ENCODE measurements around the gene LYZ.
"Not testable (repeated sequence)": the region's sequence is repeated elsewhere in the genome, so short reads cannot be mapped to it uniquely, and the experiment has no call there.

LYZ gene

DNA sequence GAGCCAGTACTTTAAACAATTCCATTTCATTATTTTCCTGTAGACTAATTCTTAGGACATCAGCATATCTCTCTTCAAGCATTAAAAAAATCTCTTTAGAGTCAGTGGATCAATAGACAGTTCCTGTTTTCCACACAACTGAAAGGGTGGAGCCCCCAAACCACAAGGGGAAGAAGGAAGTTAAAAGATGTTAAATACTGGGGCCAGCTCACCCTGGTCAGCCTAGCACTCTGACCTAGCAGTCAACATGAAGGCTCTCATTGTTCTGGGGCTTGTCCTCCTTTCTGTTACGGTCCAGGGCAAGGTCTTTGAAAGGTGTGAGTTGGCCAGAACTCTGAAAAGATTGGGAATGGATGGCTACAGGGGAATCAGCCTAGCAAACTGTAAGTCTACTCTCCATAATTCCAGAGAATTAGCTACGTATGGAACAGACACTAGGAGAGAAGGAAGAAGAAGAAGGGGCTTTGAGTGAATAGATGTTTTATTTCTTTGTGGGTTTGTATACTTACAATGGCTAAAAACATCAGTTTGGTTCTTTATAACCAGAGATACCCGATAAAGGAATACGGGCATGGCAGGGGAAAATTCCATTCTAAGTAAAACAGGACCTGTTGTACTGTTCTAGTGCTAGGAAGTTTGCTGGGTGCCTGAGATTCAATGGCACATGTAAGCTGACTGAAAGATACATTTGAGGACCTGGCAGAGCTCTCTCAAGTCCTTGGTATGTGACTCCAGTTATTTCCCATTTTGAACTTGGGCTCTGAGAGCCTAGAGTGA lies at the start of gene LYZ:
LYZ (plus strand) TSS at position 220 of the 777 bp plus-strand sequence; CDS start at position 248, 28 bp downstream.
- no peak for DNase-seq

DNA sequence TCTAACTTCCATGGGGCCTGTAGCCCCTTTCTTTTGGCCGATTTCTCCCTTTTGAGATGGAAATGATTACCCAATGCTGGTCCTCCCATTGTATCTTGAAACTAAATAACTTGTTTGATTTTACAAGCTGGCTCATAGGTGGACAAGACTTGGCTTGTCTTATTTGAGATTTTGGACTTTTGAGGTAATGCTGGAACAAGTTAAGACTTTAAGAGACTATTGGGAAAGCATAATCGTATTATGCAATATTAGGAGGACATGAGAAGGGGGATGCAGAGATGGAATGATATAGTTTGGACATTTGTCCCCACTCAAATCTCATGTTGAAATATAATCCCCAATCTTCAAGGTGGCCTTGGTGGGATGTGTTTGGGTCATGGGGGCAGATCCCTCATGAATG lies 49.2 kb upstream of the LYZ start:
- no peak for DNase-seq

DNA sequence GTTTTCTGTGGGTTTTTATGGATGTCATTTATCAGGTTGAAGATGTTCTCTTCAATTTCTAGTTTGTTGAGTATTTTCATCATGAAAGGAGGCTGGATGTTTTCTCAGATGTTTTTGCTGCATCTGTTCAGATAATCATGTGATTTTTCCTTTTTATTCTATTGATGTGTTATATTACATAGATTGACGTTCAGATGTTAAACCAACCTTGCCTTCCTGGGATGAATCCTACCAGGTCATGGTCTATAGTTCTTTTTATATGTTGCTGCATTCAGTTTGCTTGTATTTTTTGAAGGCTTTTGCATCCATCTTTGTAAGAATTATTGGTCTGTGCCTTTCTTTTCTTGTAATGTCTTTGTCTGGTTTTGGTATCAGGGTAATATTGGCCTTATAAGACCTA lies 43.9 kb upstream of the LYZ start:
- DNase-seq: no peak

DNA sequence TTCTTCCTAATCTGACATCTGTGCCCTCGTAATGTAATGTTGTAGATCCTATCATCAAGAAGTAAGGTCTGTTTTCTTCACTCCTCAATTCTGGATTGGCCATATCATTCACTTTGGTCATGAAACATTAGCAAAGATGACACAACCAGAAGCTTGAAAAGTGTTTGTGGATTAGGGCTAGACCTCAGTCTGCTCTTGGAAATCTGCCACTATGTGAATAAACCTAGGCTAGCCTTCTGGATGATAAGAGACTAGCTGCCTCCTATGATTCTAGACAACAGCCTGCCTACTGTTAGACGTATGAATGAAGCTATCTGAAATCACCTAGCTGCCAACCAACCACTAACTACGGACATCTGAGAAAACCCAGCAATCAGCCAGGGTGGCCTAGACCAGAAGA lies 38.7 kb upstream of the LYZ start:
- DNase-seq: no peak

DNA sequence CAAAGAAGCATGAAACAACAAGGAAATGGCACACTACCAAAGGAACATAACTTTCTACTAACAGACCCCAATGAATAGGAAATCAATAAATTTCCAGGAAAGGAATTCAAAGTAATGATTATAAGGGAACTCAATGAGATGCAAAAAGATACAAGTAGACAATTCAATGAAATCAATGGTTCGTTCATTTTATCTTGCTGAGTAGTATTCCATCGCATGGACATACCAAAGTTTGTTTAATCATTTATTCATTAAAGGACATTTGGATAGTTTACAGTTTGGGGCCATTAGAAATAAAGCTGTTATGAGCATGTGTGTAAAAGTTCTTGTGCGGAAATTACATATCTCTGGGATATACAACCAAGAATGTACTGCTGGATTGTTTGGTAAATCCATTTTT lies 35.0 kb upstream of the LYZ start:
- no peak for DNase-seq

DNA sequence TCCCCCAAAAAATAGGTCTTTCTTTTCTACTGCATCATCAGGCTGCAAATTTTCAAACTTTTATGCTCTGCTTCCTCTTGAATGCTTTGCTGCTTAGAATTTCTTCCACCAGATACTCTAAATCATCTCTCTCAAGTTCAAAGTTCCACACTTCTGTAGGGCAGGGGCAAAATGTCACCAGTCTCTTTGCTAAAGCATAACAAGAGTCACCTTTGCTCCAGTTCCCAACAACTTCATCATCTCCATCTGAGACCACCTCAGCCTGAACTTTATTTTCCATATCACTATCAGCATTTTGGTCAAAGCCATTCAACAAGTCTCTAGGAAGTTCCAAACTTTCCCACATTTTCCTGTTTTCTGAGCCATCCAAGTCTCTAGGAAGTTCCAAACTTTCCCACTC lies 31.4 kb upstream of the LYZ start:
- not testable (repeated sequence) for DNase-seq

DNA sequence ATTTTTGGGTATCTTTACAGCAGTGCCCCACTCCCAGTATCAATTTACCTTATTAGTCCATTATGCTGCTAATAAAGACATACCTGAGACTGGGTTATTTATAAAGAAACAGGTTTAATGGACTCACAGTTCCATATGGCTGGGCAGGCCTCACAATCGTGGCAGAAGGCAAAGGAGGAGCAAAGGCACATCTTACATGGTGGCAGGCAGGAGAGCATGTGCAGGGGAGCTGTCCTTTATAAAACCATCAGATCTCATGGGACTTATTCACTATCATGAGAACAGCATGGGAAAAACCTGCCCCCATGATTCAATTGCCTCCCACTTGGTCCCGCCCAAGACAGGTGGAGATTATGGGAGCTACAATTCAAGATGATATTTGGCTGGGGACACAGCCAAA lies 30.9 kb upstream of the LYZ start:
- DNase-seq: not testable (repeated sequence)

DNA sequence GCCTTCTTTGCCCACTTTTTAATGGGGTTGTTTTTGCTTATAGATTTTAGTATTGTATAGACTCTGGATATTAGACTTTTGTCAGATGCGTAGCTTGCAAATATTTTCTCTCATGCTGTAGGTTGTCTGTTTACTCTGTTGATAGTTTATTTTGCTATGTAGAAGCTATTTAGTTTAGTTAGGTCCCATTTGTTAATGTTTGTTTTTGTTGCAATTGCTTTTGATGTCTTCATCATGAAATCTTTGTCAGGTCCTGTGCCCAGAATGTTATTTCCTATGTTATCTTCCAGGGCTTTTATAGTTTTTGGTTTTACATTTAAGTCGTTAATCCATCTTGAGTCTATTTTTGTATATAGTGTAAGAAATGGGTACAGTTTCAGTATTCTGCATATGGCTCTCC lies 30.0 kb upstream of the LYZ start:
- no peak for DNase-seq

DNA sequence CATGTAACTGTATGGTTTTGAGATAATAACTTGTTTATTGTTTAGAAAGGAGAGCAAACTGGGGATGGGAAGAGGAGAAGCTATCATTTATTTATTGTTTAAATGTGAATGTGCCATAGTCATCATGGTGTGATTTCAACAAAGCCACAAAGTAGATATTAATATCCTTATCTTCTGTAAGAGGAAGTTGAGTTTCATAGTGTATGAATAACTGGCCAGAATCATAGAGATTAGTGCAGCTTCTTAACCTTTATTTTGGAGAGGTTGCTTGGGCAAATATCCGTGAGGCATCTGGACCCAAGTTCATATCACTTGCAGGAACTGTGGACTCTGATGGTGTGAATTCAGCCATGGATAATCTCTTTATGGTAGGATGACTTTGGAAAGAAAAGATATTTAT lies 26.8 kb upstream of the LYZ start:
- DNase-seq: no peak

DNA sequence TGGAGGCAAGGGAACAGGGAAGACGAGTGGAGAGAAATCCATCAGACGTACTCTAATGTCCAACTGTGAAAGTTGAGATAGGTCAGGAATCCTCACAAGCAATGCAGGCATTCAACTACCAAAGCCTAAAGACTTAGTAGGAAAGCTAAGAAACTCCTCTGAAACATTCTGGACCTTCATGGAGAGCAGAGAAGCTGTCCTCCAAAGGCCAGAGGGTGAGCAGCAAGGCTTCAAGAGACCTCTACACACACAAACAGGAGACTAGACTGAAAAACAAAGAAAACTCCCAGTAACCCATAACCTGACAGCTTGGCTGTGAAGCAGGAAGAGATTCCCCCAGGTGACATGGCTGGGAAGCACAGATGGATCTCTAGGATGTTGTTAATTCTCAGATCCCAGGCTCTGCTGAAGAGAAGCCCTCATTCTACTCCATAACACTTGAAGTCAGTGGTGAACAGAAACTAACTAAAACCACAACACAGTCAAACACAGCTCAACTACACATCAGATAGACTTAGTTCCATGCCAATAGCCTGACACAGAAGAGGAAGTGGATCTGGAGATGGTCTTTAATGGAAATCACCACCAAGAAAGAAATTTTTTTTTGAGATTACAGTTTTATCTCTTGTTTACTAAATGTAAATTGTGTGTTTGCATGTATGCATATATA lies 23.2 kb upstream of the LYZ start:
- no peak for DNase-seq

DNA sequence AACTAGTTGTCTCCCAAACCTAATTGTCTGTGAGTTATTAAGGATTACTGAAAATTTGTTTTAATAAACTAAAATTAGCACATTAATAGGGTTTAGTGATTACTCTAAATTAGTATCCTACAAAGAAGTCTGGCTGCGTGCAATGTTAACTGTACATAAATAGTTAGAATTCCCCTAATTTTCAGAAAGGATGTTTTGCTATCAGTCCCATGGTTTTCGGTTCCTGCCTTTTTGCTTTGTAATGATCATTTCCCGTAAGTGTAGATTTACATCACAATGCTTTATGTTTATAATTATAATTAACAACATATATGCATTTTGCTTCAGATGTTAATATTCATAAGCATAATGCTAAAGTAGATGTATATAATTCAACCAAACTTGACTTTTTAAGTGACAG lies 19.8 kb upstream of the LYZ start:
- no peak for DNase-seq

DNA sequence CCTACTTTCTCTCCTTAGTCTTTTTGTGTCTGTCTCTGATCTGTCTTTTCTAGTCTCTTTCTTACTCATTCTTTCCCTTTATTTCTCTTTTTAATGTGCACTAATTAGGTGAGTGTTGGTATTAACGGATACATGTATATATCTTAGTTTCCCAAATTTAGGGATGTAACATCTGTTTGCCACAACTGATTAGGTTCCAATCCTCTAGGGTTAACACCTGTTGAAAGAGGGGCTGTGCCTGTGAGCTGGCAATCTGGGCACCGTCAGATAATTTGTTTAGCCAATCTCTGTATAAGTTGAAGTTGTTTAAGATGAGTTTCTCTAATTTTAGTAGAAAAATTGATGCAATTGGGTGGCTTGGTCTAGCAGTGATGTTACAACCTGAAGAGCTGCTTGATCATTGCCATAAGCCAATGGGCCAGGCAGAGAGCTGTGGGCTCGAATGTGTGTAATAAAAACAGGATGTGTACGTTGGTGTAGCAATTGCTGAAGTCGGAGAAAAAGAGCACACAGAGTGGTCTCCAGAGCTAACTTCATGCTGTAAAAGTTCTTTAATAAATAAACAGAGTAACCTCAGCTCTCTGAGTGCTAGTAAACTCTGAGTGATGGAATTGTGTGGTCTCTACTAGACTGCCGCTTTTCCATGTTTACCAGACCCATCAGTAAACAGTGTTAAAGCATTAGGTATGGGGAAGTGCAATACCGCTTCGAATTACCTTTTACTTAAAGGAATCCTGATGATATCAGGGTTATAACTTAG lies 18.3 kb upstream of the LYZ start:
- no peak for DNase-seq

DNA sequence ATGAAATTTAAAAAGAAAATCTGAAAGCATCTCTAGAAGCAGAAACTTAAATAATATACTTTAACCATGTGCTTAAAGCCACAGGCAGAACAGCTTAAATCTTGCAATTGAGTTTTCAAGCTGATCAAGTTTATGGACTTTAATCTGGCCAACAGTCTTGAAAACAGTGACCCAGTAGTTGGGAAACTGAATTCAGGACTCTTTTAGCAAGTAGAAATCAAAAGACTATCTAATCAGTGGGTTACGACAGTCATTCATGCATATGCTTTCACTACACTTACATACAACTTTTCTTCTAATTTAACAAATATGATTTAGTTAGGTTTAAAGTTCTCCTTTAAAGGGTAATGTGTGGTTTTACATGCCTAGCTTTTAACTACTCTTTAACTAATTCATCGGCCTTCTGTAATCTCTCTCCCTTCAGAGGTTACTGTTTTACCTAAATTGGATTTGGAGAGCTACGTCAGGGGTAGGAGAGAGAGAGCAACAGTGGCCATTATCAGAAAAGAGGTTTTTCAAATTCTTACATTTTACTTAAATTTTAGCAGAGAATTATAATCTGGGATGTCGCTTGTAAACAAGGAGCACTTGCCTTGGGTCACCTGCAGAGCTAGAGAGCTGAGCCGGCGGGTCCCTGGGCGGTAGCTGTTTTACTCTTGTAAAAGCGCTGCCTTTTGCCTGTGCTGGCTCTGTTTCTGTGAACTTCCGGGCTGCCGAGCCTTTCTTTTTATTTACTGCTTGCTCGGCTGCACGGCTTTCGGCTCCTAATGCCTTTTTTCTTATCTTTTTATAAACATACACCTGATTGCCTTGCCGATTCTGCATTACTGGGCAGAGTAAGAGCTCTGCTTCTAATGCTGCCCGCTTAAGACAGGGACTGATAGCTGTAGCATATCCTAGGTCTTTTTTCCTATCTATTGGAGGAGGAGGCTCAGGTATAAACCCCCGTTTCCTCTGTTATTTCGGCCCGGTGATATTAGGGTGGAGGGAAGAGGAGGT lies 17.4 kb upstream of the LYZ start:
- peak; percentile 83 for DNase-seq

DNA sequence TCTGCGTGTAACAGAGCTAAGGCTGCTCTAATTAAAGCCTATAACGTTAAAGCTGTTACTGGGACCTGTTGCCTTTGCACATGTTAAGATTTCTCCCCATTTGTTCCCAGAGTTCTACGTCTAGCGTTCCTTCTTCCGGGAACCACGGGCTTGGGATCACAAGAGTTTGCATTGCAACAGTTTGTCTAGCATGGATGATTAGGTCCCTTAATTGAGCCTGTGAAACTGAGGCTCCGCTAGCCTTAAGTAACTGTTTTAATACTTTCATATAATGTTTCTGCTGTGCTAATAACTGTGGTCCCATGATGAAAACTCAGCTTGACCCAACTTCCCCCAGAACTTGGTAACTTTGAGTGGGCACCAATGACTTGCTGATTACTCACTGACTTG lies 16.7 kb upstream of the LYZ start:
- no peak for DNase-seq

DNA sequence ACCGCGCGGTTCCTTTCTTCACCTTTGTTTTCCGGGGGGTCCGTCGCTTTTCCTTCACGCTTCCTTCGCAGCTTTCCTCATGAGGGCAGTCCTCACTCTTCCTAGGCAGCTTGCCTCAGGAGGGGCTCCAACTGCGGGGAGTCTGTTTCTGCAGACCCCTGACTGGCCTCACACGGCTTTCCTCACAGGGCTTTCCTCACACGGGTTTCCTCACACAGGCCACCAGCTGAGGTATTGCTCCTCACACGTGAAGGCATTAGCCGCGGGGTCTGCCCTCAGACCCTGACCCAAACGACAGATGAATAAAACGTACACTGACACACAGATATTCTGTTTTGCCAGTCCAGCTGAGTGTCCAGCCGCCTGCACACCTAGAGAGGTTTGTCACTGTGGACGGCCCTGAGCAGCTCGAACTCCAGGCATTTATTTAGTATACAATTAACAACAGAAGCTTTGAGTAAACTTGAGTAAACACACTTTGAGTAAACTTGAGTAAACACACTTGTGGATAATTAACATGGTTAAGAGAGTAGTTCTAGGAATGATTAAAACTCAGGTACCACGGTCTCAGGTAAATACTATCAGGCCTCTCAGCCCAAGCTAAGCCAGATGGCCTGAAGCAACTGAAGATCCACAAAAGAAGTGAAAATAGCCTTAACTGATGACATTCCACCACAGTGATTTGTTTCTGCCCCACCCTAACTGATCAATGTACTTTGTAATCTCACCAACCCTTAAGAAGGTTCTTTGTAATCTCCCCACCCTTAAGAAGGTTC lies 16.1 kb upstream of the LYZ start:
- no peak for DNase-seq

DNA sequence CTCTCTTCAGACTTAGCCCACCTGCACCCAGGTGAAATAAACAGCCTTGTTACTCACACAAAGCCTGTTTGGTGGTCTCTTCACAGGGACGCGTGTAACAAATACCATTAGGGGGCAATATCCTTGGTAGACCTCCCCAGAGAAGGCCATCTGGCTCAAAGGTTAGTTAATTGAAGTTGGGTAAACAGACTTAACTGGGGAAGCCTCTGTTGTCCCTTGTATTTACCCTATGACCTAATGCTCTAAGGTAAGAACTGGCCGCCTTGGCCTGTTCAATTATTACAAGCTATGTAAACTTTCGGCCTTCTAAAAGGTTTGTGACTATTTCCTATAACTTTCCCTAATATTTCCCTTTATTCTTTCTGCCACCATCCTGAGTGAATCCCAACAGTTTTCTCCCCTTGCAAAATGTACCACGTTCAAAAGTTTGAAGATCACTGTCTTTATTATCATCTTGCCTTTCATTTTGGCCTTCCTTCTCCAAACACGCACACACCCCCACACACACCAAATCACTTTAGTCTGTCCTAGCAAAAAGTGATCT lies 15.3 kb upstream of the LYZ start:
- no peak for DNase-seq

DNA sequence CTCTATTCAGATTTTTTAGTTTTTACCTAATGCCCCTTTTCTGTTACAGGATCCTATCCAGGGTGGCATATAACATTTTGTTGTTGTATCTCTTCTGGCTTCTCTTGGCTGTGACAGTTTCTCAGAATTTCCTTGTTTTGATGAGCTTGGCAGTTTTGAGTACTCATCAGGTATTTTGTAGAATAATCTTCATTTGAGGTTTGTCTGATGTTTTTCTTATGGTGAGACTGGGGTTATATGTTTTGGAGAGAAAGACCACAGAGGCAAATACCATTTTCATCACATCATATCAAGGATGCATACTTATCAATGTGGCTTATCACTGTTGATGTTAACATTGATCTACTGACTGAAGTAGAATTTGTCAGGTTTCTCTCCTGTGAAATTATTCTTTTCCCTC lies 14.0 kb upstream of the LYZ start:
- no peak for DNase-seq

DNA sequence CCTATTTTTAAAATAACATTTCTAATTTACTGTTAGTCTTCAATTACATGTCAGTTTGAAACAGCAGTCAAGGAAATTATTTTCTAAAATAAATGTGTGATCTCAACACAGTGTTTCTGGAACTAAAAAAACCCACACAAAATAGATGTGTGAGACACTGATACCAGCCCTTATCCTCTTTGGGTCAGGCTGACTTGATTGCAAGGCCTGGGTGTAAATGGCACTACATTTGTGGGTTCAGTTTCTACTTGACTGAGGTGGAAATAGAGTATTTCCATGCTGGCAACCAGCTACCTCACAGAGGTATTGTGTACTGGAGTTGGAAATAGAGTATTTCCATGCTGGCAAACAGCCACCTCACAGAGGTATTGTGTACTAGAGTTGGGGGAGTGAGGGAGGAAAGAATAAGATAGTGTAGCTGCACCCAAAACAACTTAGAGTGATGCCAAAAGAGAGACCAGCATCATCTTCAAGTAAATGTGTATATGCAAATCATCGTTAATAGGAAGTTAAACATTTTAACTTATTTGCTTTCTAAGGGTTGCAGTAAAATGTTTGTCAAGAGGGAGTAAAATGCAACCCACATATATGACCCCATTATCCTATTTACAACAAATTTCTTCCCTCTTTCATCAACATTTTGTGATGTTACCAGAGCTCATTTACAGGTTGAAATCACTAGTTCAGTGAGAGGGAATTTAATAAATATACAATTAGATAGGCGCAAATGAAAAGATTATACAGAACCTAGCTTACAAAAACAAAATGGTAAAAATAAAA lies 10.7 kb upstream of the LYZ start:
- no peak for DNase-seq

DNA sequence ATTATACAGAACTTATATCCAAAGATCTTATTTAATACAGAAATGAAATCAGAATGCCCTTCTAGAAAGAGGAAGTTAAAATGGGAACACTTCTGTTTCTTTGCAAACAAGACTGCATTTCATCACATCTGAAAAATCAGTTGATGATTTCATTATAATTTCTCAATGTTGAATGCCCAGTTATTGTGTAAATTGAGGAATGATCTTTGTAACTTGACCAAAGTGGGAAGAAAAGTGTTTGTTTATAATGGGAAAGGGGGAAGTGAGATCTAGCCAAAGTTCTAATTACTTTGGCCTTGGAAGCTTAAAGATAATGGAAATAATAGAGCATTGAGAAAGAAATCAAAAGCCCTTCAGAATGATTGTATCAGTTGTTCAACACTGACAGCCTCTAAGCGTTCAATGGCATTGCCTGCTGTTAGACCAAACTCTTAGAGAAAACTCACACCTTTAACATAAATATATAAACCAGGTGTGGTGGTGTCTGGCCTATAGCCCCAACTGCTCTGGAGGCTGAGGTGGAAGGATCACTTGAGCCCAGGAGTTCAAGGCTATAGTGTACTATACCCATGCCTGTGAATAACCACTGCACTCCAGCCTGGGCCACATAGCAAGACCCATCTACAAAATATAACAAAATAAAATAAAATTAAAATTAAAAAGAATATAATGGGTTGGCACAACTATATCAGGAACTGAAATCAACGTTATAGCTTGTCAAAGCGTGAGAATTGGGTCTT lies 9.9 kb upstream of the LYZ start:
- DNase-seq: no peak

DNA sequence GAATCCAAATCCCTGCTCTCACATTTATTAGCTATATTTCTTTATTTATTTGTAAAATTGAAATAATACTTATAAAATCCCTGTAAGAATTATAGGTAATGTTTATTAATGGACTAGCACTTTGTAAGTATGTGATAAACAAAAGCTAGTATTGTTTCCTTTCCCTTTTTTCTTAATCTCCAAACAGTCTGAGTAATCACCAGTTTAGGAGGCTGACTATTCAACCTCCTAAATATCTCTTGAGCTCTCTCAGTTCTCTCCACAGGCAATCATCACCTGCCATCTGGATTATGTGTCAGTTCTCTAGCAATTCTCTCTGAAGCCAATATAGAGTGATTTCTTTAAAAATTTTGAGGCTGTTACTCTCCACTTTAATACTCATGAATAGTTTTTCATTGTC lies 9.2 kb upstream of the LYZ start:
- DNase-seq: no peak

All from activated effector memory CD4-positive, alpha-beta T cell treated with anti-CD3 and anti-CD28 coated beads, Interleukin-2, amount 50 U/mL, for 16 hours (primary cell).